BLaER1 treated with 17β-estradiol and CSF1 and Interleukin-3, amounts not matched to agents 10 nM and 100 nM (cell line): ENCODE results near the gene FBXL16.

ENCODE experiments used
- H3K27ac ChIP-seq, 11 experiments: shearing (Covaris generic); formaldehyde crosslinking; 2 replicates each; pipeline ENCODE4 v1.8.1; 2022
- H3K27me3 ChIP-seq, 11 experiments: shearing (Covaris generic); formaldehyde crosslinking; 2 replicates each; pipeline ENCODE4 v1.8.1; 2022
- H3K36me3 ChIP-seq, 11 experiments: shearing (Covaris generic); formaldehyde crosslinking; 2 replicates each; pipeline ENCODE4 v1.8.1; 2022
- H3K4me1 ChIP-seq, 10 experiments: shearing (Covaris generic); formaldehyde crosslinking; 2 replicates each; pipeline ENCODE4 v1.8.1; 2022
- H3K4me2 ChIP-seq, 11 experiments: shearing (Covaris generic); formaldehyde crosslinking; 2 replicates each; pipeline ENCODE4 v1.8.1; 2022
- H3K4me3 ChIP-seq, 10 experiments: shearing (Covaris generic); formaldehyde crosslinking; 2 replicates each; pipeline ENCODE4 v1.8.1; 2022
- H3K9ac ChIP-seq, 11 experiments: shearing (Covaris generic); formaldehyde crosslinking; 2 replicates each; pipeline ENCODE4 v1.8.1; 2022
- H3K9me3 ChIP-seq, 11 experiments: shearing (Covaris generic); formaldehyde crosslinking; replicated peaks in 1 of 11; 2 replicates each; pipeline ENCODE4 v1.8.1; 2022
- H4K20me1 ChIP-seq, 11 experiments: shearing (Covaris generic); formaldehyde crosslinking; 2 replicates each; pipeline ENCODE4 v1.8.1; 2022
- Cebpa-rat ChIP-seq, 11 experiments: shearing (Covaris generic); IDR thresholded peaks; 2 replicates each; pipeline ENCODE4 v1.8.1; 2022

The FBXL16 gene

DNA sequence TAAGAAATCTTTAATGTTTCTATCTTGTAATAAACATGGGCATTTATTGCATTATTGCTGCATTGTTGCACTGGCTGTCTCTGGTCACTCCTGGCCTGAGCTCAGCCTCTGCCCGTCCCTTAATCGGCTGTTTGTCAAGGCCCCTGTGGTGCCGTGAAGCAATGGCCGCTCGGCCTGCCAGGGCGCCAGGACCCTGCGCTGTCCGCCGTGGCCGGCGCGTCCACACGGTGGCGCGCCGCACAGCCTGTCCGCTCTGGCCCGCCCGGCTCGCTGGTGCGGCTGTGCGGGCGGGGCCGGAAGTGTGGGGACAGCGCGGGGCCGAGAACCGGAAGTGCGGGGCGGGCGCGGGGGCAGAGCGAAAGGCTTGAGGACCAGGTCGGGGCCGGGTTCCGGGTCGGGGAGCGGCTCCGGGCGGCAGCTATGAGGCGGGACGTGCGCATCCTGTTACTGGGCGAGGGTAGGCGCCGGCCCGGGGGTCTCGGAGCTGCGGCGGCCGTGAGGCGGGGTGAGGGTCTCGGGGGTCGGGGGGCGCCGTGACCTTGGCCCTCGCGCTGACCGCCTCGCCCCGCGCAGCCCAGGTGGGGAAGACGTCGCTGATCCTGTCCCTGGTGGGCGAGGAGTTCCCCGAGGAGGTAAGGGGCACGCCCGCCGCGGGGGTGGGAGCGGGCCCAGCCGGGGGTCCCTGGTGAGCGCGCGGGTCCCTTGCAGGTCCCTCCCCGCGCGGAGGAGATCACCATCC, 37.7 kb downstream of the FBXL16 start, which contains the start of gene RHOT2:
TSS of gene RHOT2 (plus strand) at position 353 of the 739 bp plus-strand sequence. CDS start at position 421, 68 bp downstream.
- Histone ChIP-seq H3K27ac (peak within 1 kb of the TSS; percentile 85 to 93 (median 90)), H3K36me3 (peaks cover 34 to 47% (median 37%) of the 10 kb centered on the region in 11 experiments)

DNA sequence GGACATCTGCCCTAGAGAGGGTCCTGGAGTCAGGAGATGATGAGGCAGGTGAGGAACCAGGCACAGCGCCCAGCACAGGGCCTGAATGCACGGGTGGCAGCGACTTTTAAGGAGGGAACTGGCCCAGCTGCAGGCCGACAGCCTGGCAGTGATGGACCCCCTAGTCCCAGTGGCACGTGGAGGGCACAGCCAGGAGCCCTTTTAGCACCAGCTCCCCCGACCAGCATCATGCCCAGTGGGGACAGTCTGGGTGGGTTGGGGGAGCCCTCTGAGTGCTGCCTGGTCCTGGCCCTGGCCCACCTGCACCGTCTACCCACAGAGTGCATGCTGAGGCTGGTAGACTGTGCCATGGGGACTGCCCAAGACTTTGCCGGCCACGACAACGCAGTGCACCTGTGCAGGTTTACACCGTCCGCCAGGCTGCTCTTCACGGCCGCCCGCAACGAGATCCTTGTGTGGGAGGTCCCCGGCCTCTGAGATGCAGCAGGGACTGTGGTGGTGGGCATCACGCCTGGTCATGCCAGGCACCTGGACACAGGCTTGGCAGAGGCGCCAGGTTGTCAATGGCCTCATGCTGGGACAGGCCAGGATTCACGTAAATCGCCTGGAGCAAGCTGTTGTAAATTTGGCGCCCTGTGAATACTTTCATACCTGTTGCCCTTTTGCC, 38.4 kb downstream of the FBXL16 start:
- Histone ChIP-seq H3K4me2 (peak overlapping the region; percentile 18 to 96 (median 54)), H4K20me1 (peaks cover 2 to 40% (median 35%) of the 10 kb centered on the region in 11 experiments; a peak in 21 of 22 replicates), H3K9me3 (no peaks in the 10 kb centered on the region), H3K27me3 (no peaks in the 10 kb centered on the region), H3K4me1 (peaks cover 18 to 49% (median 38%) of the 10 kb centered on the region in 10 experiments), H3K27ac (peak overlapping the region; percentile 53 to 93 (median 89); a peak in 21 of 22 replicates), H3K36me3 (peaks cover 27 to 44% (median 31%) of the 10 kb centered on the region in 11 experiments), H3K9ac (peak overlapping the region; percentile 91 to 99 (median 96)), H3K4me3 (peak overlapping the region in 7 of 10 experiments; percentile 89 to 100 (median 100); a peak in 10 of 20 replicates)
- no peak for TF ChIP-seq Cebpa-rat (IDR thresholded peaks at IDR 0.05)

More for the DNA sequence above, 37.7 kb downstream of the FBXL16 start, which contains the start of gene RHOT2:
- H3K27me3 ChIP-seq, result no peaks in the 10 kb centered on the region
- H3K4me2 ChIP-seq, result peak within 1 kb of the TSS; percentile 89 to 99 (median 96)
- peaks cover 18 to 49% (median 38%) of the 10 kb centered on the region in 10 experiments for H3K4me1 ChIP-seq
- no peaks in the 10 kb centered on the region for H3K9me3 ChIP-seq
- peaks cover 9 to 47% (median 42%) of the 10 kb centered on the region in 11 experiments; a peak in 21 of 22 replicates for H4K20me1 ChIP-seq
- H3K4me3 ChIP-seq, result peak within 1 kb of the TSS; percentile 89 to 100 (median 100)
- H3K9ac ChIP-seq, result peak within 1 kb of the TSS; percentile 91 to 99 (median 96)
- 0 out of 22 replicates have a peak, but pooled peaks of 1 of the 11 experiments have one; percentile 7 for TF ChIP-seq Cebpa-rat (IDR thresholded peaks at IDR 0.05)

- TF ChIP-seq Cebpa-rat (IDR thresholded peaks at IDR 0.05), result no peak
- H3K27me3 ChIP-seq, result no peaks in the 10 kb centered on the region
- H3K27ac ChIP-seq, result no peak overlapping the region; a peak in 1 of 22 replicates
- H3K9ac ChIP-seq, result peak overlapping the region in 8 of 11 experiments; percentile 8 to 98 (median 96); a peak in 9 of 22 replicates
- no peaks in the 10 kb centered on the region for H3K9me3 ChIP-seq
- H4K20me1 ChIP-seq, result peaks cover 0 to 39% (median 32%) of the 10 kb centered on the region in 11 experiments; a peak in 20 of 22 replicates
- H3K4me2 ChIP-seq, result peak overlapping the region in 5 of 11 experiments; percentile 6 to 96 (median 62); a peak in 5 of 22 replicates
- H3K4me3 ChIP-seq, result no peak overlapping the region
- peaks cover 18 to 51% (median 40%) of the 10 kb centered on the region in 10 experiments for H3K4me1 ChIP-seq
- H3K36me3 ChIP-seq, result peaks cover 22 to 45% (median 26%) of the 10 kb centered on the region in 11 experiments
Observed at GRCh38 chr16:666572-666971, 39.0 kb downstream of the FBXL16 start.

DNA sequence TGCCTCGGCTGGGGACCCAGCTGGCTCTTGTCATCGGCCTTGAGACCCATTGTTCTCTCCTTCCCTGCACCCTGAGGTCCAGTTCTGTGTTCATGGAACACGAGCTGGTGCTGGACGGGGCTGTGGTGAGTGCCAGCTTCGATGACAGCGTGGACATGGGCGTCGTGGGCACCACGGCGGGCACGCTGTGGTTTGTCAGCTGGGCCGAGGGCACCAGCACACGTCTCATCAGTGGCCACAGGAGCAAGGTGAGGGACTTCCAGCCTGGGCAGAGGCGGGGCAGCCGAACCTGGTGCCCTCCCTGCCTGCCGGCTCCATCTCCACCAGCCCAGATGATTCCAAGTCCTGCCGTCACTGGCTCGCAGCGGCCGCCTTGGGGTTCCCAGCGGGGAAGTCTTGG, 43.0 kb downstream of the FBXL16 start:
- no peaks in the 10 kb centered on the region for H3K9me3 ChIP-seq
- no peak for TF ChIP-seq Cebpa-rat (IDR thresholded peaks at IDR 0.05)
- H3K27ac ChIP-seq, result no peak overlapping the region
- H3K4me1 ChIP-seq, result peaks cover 20 to 56% (median 41%) of the 10 kb centered on the region in 10 experiments
- peaks cover 0 to 38% (median 0%) of the 10 kb centered on the region in 11 experiments; a peak in 4 of 22 replicates for H4K20me1 ChIP-seq
- no peaks in the 10 kb centered on the region for H3K27me3 ChIP-seq
- peak overlapping the region in 3 of 11 experiments; percentile 8 to 59 (median 19); a peak in 4 of 22 replicates for H3K9ac ChIP-seq
- H3K4me3 ChIP-seq, result no peak overlapping the region
- no peak overlapping the region for H3K4me2 ChIP-seq
- peaks cover 0 to 47% (median 20%) of the 10 kb centered on the region in 11 experiments; a peak in 19 of 22 replicates for H3K36me3 ChIP-seq

DNA sequence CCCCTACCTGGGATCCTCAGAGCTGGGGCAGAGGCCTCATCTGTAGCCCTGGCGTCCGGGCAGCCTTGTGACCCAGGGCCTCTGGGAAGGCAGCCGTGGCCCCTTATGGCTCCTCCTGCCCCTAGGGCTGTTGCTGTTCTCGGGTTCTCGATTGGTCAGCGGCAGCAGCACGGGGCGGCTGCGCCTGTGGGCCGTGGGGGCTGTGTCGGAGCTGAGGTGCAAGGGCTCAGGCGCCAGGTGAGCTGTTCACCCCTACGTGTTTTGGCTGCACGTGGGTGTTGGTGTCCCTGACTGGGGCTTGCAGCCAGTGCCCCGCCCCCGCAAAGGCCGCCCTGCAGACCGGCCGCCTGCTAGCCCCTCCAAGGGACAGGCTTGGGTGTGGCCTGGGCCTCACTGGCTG, 43.5 kb downstream of the FBXL16 start:
- no peak for TF ChIP-seq Cebpa-rat (IDR thresholded peaks at IDR 0.05)
- H3K4me1 ChIP-seq, result peaks cover 15 to 51% (median 36%) of the 10 kb centered on the region in 10 experiments
- no peak overlapping the region for H3K4me3 ChIP-seq

DNA sequence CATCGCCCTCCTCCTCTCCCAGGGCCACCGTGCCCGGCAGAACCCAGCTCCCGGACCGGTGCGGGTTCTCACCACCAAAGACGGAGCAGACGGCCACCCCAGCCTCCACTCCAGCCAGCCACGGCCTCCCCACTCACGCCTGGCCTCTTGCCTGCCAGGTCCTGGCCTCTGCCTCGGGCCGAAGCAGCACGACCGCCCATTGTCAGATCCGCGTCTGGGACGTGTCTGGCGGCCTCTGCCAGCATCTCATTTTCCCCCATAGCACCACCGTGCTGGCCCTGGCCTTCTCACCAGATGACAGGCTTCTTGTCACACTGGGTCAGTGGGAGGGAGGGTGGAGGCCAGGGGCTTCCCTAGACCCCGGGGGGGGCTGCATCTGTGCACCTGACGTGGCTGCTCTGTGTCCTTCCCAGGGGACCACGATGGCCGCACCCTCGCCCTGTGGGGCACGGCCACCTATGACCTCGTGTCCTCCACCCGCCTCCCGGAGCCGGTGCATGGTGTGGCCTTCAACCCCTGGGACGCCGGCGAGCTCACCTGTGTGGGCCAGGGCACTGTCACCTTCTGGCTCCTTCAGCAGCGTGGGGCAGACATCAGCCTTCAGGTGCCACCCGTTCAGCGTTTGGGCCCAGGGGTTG, 44.3 kb downstream of the FBXL16 start:
- Histone ChIP-seq H3K9me3 (no peaks in the 10 kb centered on the region), H3K36me3 (peaks cover 0 to 54% (median 33%) of the 10 kb centered on the region in 11 experiments; a peak in 20 of 22 replicates), H3K4me2 (peak overlapping the region; percentile 31 to 70 (median 55); a peak in 19 of 22 replicates), H4K20me1 (peaks cover 0 to 51% (median 0%) of the 10 kb centered on the region in 11 experiments; a peak in 5 of 22 replicates), H3K4me1 (peaks cover 14 to 43% (median 29%) of the 10 kb centered on the region in 10 experiments), H3K27ac (peak overlapping the region in 6 of 11 experiments; percentile 1 to 56 (median 50); a peak in 7 of 22 replicates), H3K27me3 (no peaks in the 10 kb centered on the region), H3K9ac (peak overlapping the region in 9 of 11 experiments; percentile 22 to 64 (median 54); a peak in 15 of 22 replicates), H3K4me3 (no peak overlapping the region)
- no peak for TF ChIP-seq Cebpa-rat (IDR thresholded peaks at IDR 0.05)

More for the DNA sequence above, 43.5 kb downstream of the FBXL16 start:
- Histone ChIP-seq H3K27ac (0 out of 22 replicates have a peak overlapping the region, but pooled peaks of 1 of the 11 experiments have one; percentile 46), H3K9ac (peak overlapping the region in 5 of 11 experiments; percentile 8 to 64 (median 44); a peak in 6 of 22 replicates), H3K4me2 (no peak overlapping the region), H3K27me3 (no peaks in the 10 kb centered on the region), H3K9me3 (no peaks in the 10 kb centered on the region), H4K20me1 (peaks cover 0 to 43% (median 0%) of the 10 kb centered on the region in 11 experiments; a peak in 5 of 22 replicates), H3K36me3 (peaks cover 0 to 52% (median 25%) of the 10 kb centered on the region in 11 experiments; a peak in 20 of 22 replicates)

- H3K4me1 ChIP-seq, result peaks cover 14 to 42% (median 29%) of the 10 kb centered on the region in 10 experiments
- peak overlapping the region; percentile 39 to 82 (median 64) for H3K4me2 ChIP-seq
- H4K20me1 ChIP-seq, result peaks cover 0 to 54% (median 0%) of the 10 kb centered on the region in 11 experiments; a peak in 5 of 22 replicates
- peak overlapping the region in 10 of 11 experiments; percentile 22 to 64 (median 54); a peak in 17 of 22 replicates for H3K9ac ChIP-seq
- peaks cover 0 to 58% (median 38%) of the 10 kb centered on the region in 11 experiments; a peak in 20 of 22 replicates for H3K36me3 ChIP-seq
- peak overlapping the region in 7 of 11 experiments; percentile 29 to 56 (median 50); a peak in 14 of 22 replicates for H3K27ac ChIP-seq
- no peak for TF ChIP-seq Cebpa-rat (IDR thresholded peaks at IDR 0.05)
- no peaks in the 10 kb centered on the region for H3K9me3 ChIP-seq
- H3K4me3 ChIP-seq, result 0 out of 20 replicates have a peak overlapping the region, but pooled peaks of 2 of the 10 experiments have one; percentile 20 to 34
- no peaks in the 10 kb centered on the region for H3K27me3 ChIP-seq
Observed at GRCh38 chr16:660459-661183, 45.0 kb downstream of the FBXL16 start.
